K562 (cell line): ENCODE results near the gene MCRS1. TPM values are rescaled to one million over a fixed set of nuclear protein-coding genes. Genes with fewer than 3 reads are reported as not detected.

Experiments
- ATAC-seq: fragments of 200-7000 bp; cut with Tn5 transposase; 3 replicates; pipeline ENCODE4 v1.9.1; 2020; ENCODE audit warnings: moderate library complexity
- BruUV-seq: library from RNA; stranded (reverse); fragments of 400-500 nt; replicated peaks from 2 replicates; lab custom pipeline; 2021; lab: Mats Ljungman, UMichigan
- CTCF ChIA-PET: fragments of 300-600 bp; formaldehyde crosslinking; extraction: SDS; loops from one replicate; lab custom pipeline; 2021; ENCODE audit warnings: low intra/inter-chr PET ratio; lab: Yijun Ruan, JAX
- POLR2A ChIA-PET: fragments of 300-600, 350-650 bp; sonication (Branson Sonifier 250); formaldehyde crosslinking; extraction: SDS; loops from one replicate; lab custom pipeline; 2021; ENCODE audit warnings: antibody characterized with exemption, inconsistent platforms; lab: Yijun Ruan, JAX
- DNase-seq, 4 experiments: peaks; one replicate each; pipeline versions ENCODE4 v3.0.0 to v3.0.0-alpha.2; 2011 to 2018; ENCODE audit warnings: low spot score in 3 of 4, mixed read lengths in 3 of 4; ENCODE audit errors: extremely low read depth in 1 of 4
- FAIRE-seq: peaks from 2 replicates; lab custom pipeline; 2011; peaks lifted over from hg19 to GRCh38; lab: Jason Lieb, UNC
- H2AFZ ChIP-seq: 2 replicates; pipeline ENCODE4 v1.6.0; 2011; ENCODE audit warnings: low read depth, low read length, control low read depth, inconsistent platforms
- H3K27ac ChIP-seq: fragments of 200-600 bp; 3 replicates; pipeline ENCODE4 v1.8.0; 2011; ENCODE audit warnings: low read depth, mild to moderate bottlenecking, control low read depth, inconsistent platforms, low read length, moderate library complexity, mixed read lengths; ENCODE audit errors: extremely low read depth
- H3K27me3 ChIP-seq, 2 experiments: fragments of 300-600 bp in 1 of 2; 2 replicates in 1 of 2; 3 replicates in 1 of 2; pipeline versions ENCODE4 v1.6.0 to v1.8.0; 2011; ENCODE audit warnings: inconsistent platforms in 2 of 2, low read length in 2 of 2, mild to moderate bottlenecking in 1 of 2, mixed read lengths in 1 of 2, moderate library complexity in 1 of 2; ENCODE audit not compliant: control insufficient read depth in 2 of 2, insufficient read depth in 2 of 2
- H3K36me3 ChIP-seq: fragments of 300-600 bp; 3 replicates; pipeline ENCODE4 v1.8.0; 2011; ENCODE audit warnings: mild to moderate bottlenecking, low read length, inconsistent platforms; ENCODE audit not compliant: control insufficient read depth, insufficient read depth
- H3K4me1 ChIP-seq, 2 experiments: fragments of 200-600 bp in 1 of 2; replicated peaks in 1 of 2; 2 replicates in 1 of 2; 3 replicates in 1 of 2; pipeline versions ENCODE4 v1.5.1 to v1.8.0; 2011; ENCODE audit warnings: inconsistent platforms in 2 of 2, low read length in 2 of 2, mild to moderate bottlenecking in 1 of 2, mixed read lengths in 1 of 2, moderate library complexity in 1 of 2; ENCODE audit not compliant: control insufficient read depth in 2 of 2, insufficient read depth in 2 of 2
- H3K4me2 ChIP-seq: 2 replicates; pipeline ENCODE4 v1.6.1; 2011; ENCODE audit warnings: low read length, control low read depth, inconsistent platforms, mixed read lengths; ENCODE audit not compliant: insufficient read depth
- H3K4me3 ChIP-seq: fragments of 200-600 bp; sonication (generic), shearing (Covaris generic); 2 replicates; pipeline ENCODE4 v1.5.1; 2016; ENCODE audit warnings: control low read depth, inconsistent platforms
- H3K79me2 ChIP-seq: fragments of 200-600 bp; 3 replicates; pipeline ENCODE4 v1.8.0; 2011; ENCODE audit warnings: low read length, inconsistent platforms; ENCODE audit not compliant: control insufficient read depth, insufficient read depth
- H3K9ac ChIP-seq, 2 experiments: 2 replicates each; pipeline versions ENCODE4 v1.6.0 to v1.6.1; 2011; ENCODE audit warnings: low read depth in 2 of 2, low read length in 2 of 2, control low read depth in 1 of 2, inconsistent platforms in 1 of 2, mild to moderate bottlenecking in 1 of 2, mixed read lengths in 1 of 2; ENCODE audit not compliant: insufficient read depth in 1 of 2
- H3K9me1 ChIP-seq: one replicate; pipeline ENCODE4 v1.6.0; 2011; ENCODE audit warnings: inconsistent platforms, mild to moderate bottlenecking, low read length, moderate library complexity; ENCODE audit not compliant: control insufficient read depth, insufficient read depth
- H3K9me3 ChIP-seq: replicated peaks from 2 replicates; pipeline ENCODE4 v1.5.1; 2011; ENCODE audit warnings: low read depth, low read length, inconsistent platforms; ENCODE audit not compliant: control insufficient read depth, insufficient read depth
- H4K20me1 ChIP-seq: replicated peaks from 2 replicates; pipeline ENCODE4 v1.6.1; 2011; ENCODE audit warnings: low read length, inconsistent platforms, mixed read lengths; ENCODE audit not compliant: control insufficient read depth, insufficient read depth
- ETV1 ChIP-seq: fragments of 450-650 bp; conservative IDR thresholded peaks from 2 replicates; pipeline ENCODE4 v1.6.1; 2016; ENCODE audit warnings: missing genetic modification characterization, control low read depth, low read depth, missing compliant biosample characterization
- POLR2A ChIP-seq: fragments of 450-650 bp; conservative IDR thresholded peaks from 2 replicates; pipeline ENCODE4 v1.6.1; 2016
- POLR2G ChIP-seq: fragments of 200-400 bp; formaldehyde crosslinking; IDR thresholded peaks from 2 replicates; pipeline ENCODE4 v1.6.1; 2017; ENCODE audit warnings: low read depth, mild to moderate bottlenecking, antibody characterized with exemption, low read length, moderate library complexity
- RBFOX2 ChIP-seq: fragments of 200-400 bp; formaldehyde crosslinking; IDR thresholded peaks from 2 replicates; pipeline ENCODE4 v1.6.1; 2017; ENCODE audit warnings: low read depth, mild to moderate bottlenecking, low read length, moderate library complexity
- RBM14 ChIP-seq: fragments of 200-400 bp; formaldehyde crosslinking; IDR thresholded peaks from 2 replicates; pipeline ENCODE4 v1.6.1; 2018; ENCODE audit warnings: low read depth, mild to moderate bottlenecking, low read length, moderate library complexity, borderline replicate concordance; ENCODE audit not compliant: insufficient read depth
- SUPT5H ChIP-seq: fragments of 450-650 bp; IDR thresholded peaks from 2 replicates; pipeline ENCODE4 v1.6.1; 2016
- ZNF134 ChIP-seq: fragments of 250-450 bp; sonication (Bioruptor Pico); conservative IDR thresholded peaks from 2 replicates; pipeline ENCODE4 v1.4.0; 2020
- WGBS: fragments of 100-300 bp; shearing (Covaris generic); methylation state at CpG from one replicate; pipeline ENCODE4 v1.1.6; 2016; ENCODE audit warnings: low coverage, mixed read lengths; ENCODE audit not compliant: insufficient coverage; ENCODE audit errors: missing lambda C conversion rate; 5-methylcytosine and 5-hydroxymethylcytosine counted together
- in situ Hi-C: fragments of 300-500 bp; cut with MboI; formaldehyde crosslinking; loops from 4 replicates; pipeline ENCODE4 v1.15.0; 2018; ENCODE audit warnings: inconsistent platforms, mixed read lengths
- intact Hi-C: fragments of 100-400 bp; cut with micrococcal nuclease; formaldehyde crosslinking; loops from 2 replicates; pipeline ENCODE4 v1.14.2; 2022
- polyA plus RNA-seq, 8 experiments: library from polyadenylated mRNA; depleted of rRNA in 4 of 8; stranded (reverse) in 5 of 8; unstranded in 3 of 8; fragments of >200 nt; fragmentation: Nextera tagmentation in 2 of 8; fragmentation: Illumina TruSeq in 1 of 8; extraction: Ambion mirVana in 2 of 8; extraction: Trizol in 1 of 8; gene quantifications; 2 replicates each; pipeline versions ENCODE4 v1.2.1 to v1.2.3, GENCODE V29; 2011 to 2014; ENCODE audit warnings: inconsistent platforms in 1 of 8, missing spikeins in 1 of 8
- total RNA-seq, 7 experiments: library from RNA; depleted of rRNA in 6 of 7; stranded (reverse); fragments of >200 nt in 6 of 7; fragmentation: Illumina TruSeq in 2 of 7; extraction: Trizol in 2 of 7; gene quantifications; 2 replicates each; pipeline versions ENCODE4 v1.2.1 to v1.2.3, GENCODE V29; 2011 to 2021; ENCODE audit warnings: low replicate concordance in 1 of 7

Gene MCRS1
- total and polyA plus RNA-seq, 9 of the 15 experiments (the other 6 are each of a cell fraction or from before 2014, with no cell fraction given) = 50.0 to 100 (median 73.2) TPM

DNA sequence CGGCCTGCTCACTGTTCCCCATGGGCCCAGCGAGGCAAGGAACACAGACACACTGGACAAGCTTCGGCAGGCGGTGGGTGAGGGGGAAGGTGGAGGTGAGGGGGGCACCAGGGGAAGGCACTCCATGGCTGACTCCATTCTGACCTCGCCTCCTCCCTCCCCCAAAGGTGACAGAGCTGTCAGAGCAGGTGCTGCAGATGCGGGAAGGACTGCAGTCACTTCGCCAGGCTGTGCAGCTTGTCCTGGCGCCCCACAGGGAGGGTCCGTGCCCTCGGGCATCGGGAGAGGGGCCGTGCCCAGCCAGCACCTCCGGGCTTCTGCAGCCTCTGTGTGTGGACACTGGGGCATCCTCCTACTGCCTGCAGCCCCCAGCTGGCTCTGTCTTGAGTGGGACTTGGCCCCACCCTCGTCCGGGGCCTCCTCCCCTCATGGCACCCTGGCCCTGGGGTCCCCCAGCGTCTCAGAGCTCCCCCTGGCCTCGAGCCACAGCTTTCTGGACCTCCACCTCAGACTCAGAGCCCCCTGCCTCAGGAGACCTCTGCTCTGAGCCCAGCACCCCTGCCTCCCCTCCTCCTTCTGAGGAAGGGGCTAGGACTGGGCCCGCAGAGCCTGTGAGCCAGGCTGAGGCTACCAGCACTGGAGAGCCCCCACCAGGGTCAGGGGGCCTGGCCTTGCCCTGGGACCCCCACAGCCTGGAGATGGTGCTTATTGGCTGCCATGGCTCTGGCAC lies 10.6 kb downstream of the MCRS1 start:
- Histone ChIP-seq H3K4me3 (no peak overlapping the region), H3K4me2 (no peak overlapping the region), H3K9me1 (no peaks in the 10 kb centered on the region), H3K36me3 (peaks cover 55% of the 10 kb centered on the region; the same call in 2 of the 3 replicates), H2AFZ (no peak overlapping the region), H3K9ac (peak overlapping the region in 1 of 2 experiments; percentile 65; a peak in 2 of 4 replicates), H3K27me3 (peaks cover 0 to 8% of the 10 kb centered on the region in 2 experiments; a peak in 2 of 5 replicates), H3K27ac (no peak overlapping the region), H4K20me1 (0 out of 2 replicates have a peak, but pooled peaks cover 3% of the 10 kb centered on the region), H3K4me1 (peaks cover 0 to 20% of the 10 kb centered on the region in 2 experiments; a peak in 2 of 5 replicates), H3K9me3 (no peaks in the 10 kb centered on the region), H3K79me2 (no peaks in the 10 kb centered on the region)
- ChIA-PET CTCF (no interaction called here), POLR2A (interaction anchor here (0.6 to 1.7 kb wide), 7 partner anchors 10 to 147 kb away, joined by 3 to 8 read pairs (median 3); partner anchors contain the start of gene MCRS1)
- in situ Hi-C loops = no loop called here
- ATAC-seq (no peak; the same call in 2 of the 3 replicates), FAIRE-seq (no peak), DNase-seq (no peak)
- no TSS peak for BruUV-seq
- intact Hi-C loops = no loop called here
- TF ChIP-seq POLR2A = peak; percentile 50; the same call in 1 of the 2 replicates
- TF ChIP-seq ETV1 (tag) = no peak
- TF ChIP-seq ZNF134 (CRISPR knock-in tag) = no peak
- peak; percentile 58 for TF ChIP-seq RBFOX2
- TF ChIP-seq SUPT5H = 0 out of 2 replicates have a peak, but pooled peaks have one; percentile 31
- TF ChIP-seq RBM14 = 0 out of 2 replicates have a peak, but pooled peaks have one; percentile 29
- TF ChIP-seq POLR2G = peak; percentile 52
- 89% methylated on average over 10 of the region's 18 CpGs for WGBS
